Progenitor cell of endocrine pancreas (in vitro differentiated cells): Measurements from ENCODE around the gene ZG16B. TPM values are rescaled to one million over a fixed set of nuclear protein-coding genes. Genes with fewer than 3 reads are reported as not detected.

Experiments used
- DNase-seq: peaks from one replicate; pipeline ENCODE4 v3.0.0; 2021; ENCODE audit warnings: low spot score; ENCODE audit not compliant: unreplicated experiment
- H3K27ac Mint-ChIP-seq: 2 replicates; pipeline ENCODE4 v1.8.0; 2021; ENCODE audit warnings: mild to moderate bottlenecking, moderate library complexity, mixed read lengths
- H3K27me3 Mint-ChIP-seq: 2 replicates; pipeline ENCODE4 v1.8.0; 2021; ENCODE audit warnings: mixed read lengths
- H3K36me3 Mint-ChIP-seq: 2 replicates; pipeline ENCODE4 v1.8.0; 2022; ENCODE audit warnings: mixed read lengths; ENCODE audit not compliant: insufficient read depth
- H3K4me1 Mint-ChIP-seq: 2 replicates; pipeline ENCODE4 v1.8.0; 2021; ENCODE audit warnings: low read depth, mixed read lengths
- H3K4me3 Mint-ChIP-seq: 2 replicates; pipeline ENCODE4 v1.8.0; 2021; ENCODE audit warnings: low read depth, mild to moderate bottlenecking, moderate library complexity, mixed read lengths
- H3K9me3 Mint-ChIP-seq: 2 replicates; pipeline ENCODE4 v1.8.0; 2021; ENCODE audit warnings: low read depth, mixed read lengths
- total RNA-seq: library from RNA; stranded (reverse); gene quantifications from 2 replicates; pipeline ENCODE4 v1.2.1, GENCODE V29; 2021
- TF ChIP-seq, protein P1 (sequence below): fragments of 200-600 bp; sonication (generic); IDR thresholded peaks from one replicate; pipeline ENCODE4 v1.5.0; 2021; ENCODE audit warnings: antibody characterized with exemption, mild to moderate bottlenecking; ENCODE audit not compliant: unreplicated experiment

The ZG16B gene
- total RNA-seq, 1 donor from 2014 or later = not detected

DNA sequence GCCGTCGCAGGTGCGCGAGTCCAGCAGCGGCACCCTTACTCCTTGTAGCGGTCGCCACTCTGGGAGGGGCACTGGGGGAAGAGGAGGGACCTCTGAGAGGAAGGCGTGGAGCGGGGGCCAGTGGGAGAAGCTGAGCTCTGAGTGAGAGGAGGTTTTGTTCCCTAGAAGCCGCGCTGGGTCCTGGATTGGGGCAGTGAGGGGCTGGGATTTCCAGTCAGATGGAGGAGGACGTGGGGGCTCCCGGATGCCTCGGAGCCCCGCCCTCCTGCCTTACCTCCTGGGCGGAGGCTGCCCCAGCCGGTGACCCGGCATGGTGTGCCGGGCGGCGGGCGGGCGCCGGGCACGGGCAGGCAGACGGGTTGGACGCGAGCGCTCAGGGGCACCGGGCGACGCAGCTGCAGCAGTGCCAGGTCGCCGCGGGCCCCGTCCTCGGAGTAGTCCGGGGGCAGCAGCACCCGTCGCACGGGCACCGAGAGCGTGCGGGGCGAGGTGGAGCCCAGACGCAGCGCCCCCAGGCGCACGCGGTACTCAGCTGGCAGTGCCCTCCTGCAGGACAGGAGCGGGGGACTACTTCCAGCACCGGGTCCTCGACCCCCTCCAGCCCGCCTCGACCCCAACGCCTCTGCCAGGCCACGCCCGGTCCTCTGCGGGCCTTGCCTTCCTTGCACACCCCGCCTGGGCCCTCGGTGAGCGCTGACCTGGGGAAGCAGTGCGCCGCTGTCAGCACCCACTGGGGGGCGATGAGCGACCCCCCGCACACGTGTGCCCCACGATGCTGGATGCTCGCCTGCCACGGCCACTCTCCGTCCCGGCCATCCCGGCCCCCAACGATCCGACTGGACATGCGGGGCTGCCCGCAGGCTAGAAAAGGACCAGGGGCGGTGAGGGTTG lies 44.8 kb upstream of the ZG16B start:
- Mint-ChIP-seq H3K27me3 (peaks cover 3% of the 10 kb centered on the region), H3K27ac (no peak overlapping the region), H3K4me3 (no peak overlapping the region), H3K4me1 (peaks cover 12% of the 10 kb centered on the region), H3K9me3 (no peaks in the 10 kb centered on the region), H3K36me3 (no peaks in the 10 kb centered on the region)
- TF ChIP-seq, protein P1, sequence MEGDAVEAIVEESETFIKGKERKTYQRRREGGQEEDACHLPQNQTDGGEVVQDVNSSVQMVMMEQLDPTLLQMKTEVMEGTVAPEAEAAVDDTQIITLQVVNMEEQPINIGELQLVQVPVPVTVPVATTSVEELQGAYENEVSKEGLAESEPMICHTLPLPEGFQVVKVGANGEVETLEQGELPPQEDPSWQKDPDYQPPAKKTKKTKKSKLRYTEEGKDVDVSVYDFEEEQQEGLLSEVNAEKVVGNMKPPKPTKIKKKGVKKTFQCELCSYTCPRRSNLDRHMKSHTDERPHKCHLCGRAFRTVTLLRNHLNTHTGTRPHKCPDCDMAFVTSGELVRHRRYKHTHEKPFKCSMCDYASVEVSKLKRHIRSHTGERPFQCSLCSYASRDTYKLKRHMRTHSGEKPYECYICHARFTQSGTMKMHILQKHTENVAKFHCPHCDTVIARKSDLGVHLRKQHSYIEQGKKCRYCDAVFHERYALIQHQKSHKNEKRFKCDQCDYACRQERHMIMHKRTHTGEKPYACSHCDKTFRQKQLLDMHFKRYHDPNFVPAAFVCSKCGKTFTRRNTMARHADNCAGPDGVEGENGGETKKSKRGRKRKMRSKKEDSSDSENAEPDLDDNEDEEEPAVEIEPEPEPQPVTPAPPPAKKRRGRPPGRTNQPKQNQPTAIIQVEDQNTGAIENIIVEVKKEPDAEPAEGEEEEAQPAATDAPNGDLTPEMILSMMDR = no peak
- DNase-seq = no peak

DNA sequence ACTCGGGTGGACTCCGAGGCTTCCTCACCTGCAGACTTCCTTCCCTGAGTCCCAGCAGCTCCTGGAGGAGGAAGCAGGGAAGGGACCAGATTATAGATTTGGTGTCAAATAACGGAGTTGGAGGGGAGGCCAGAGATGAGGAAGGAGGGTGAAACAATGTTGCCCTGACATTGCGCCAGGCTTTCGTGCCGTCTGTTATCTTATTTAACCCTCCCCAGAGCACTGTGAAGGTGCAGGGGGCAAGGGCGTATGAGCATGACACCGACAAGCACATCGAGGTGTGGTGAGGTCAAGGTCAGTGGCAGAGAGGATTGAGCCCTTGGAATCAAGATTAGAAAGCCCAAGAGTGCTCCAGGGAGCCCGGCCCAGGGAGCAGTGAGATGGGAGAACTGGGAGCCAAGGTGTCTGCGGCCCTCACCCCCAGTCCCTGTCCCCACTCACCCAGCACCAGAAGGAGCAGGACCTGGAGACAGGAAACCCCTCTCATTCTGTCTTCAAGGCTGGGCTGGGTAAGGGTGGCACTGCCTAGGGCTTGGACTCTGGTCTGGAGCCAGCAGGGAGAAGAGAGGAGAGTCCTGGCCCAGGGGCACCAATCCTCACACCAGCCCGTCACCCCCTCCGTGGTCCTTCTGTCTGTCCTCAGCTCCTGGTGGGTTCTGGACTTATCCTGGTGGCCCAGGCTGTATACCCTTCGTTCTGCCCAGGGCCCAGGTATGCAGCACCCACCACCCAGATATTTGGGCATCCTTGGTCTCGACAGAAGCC lies 43.9 kb upstream of the ZG16B start:
- DNase-seq = no peak
- TF ChIP-seq, protein P1 = no peak
- Mint-ChIP-seq H3K36me3 (no peaks in the 10 kb centered on the region), H3K27me3 (peaks cover 4% of the 10 kb centered on the region), H3K4me1 (peaks cover 12% of the 10 kb centered on the region), H3K27ac (no peak overlapping the region), H3K4me3 (no peak overlapping the region), H3K9me3 (no peaks in the 10 kb centered on the region)

DNA sequence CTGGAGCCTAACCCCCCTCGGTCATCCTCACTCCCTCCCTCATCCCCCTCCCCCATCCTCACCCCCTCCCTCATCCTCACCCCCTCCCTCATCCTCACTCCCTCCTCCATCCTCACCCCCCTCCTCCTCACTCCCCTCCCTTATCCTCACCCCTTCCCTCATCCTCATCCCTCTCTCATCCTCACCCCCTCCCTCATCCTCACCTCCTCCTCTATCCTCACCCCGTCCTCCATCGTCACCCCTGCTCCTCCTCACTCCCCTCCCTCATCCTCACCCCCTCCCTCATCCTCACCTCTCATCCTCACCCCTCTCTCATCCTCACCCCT lies 43.3 kb upstream of the ZG16B start:
- Mint-ChIP-seq H3K9me3 (no peaks in the 10 kb centered on the region), H3K4me3 (no peak overlapping the region), H3K27me3 (peaks cover 6% of the 10 kb centered on the region), H3K4me1 (peaks cover 12% of the 10 kb centered on the region), H3K36me3 (no peaks in the 10 kb centered on the region), H3K27ac (no peak overlapping the region)
- DNase-seq = no peak
- TF ChIP-seq, protein P1 = no peak

DNA sequence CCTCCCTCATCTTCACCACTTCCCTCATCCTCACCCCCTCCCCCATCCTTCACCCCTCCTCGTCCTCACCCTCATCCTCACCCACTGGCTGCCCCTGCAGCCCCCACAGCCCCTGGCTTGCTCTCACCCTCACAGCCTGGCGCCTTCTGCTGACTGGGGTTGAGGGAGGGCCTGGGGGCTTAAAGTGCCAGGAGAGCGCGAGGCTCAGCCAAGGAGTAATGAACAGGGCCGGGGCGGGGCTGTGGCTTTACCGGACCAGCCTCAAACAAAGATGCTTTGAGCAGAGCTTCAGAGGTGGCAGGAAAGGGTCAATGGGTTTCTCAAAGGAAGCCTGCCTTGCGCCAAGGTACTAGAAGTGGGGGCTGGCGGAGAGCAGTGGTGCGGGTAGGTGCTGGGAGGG lies 42.7 kb upstream of the ZG16B start, which contains the start of gene PRSS33:
Gene PRSS33, minus strand, starts transcription at position 155 of the 400 bp plus-strand sequence. CDS start 1,013 bp downstream, outside the sequence.
- Mint-ChIP-seq H3K27me3 (peaks cover 6% of the 10 kb centered on the region), H3K9me3 (no peaks in the 10 kb centered on the region), H3K4me3 (no peak within 1 kb of the TSS), H3K36me3 (no peaks in the 10 kb centered on the region), H3K4me1 (peaks cover 12% of the 10 kb centered on the region), H3K27ac (no peak within 1 kb of the TSS)
- TF ChIP-seq, protein P1 = no peak
- DNase-seq = no peak

DNA sequence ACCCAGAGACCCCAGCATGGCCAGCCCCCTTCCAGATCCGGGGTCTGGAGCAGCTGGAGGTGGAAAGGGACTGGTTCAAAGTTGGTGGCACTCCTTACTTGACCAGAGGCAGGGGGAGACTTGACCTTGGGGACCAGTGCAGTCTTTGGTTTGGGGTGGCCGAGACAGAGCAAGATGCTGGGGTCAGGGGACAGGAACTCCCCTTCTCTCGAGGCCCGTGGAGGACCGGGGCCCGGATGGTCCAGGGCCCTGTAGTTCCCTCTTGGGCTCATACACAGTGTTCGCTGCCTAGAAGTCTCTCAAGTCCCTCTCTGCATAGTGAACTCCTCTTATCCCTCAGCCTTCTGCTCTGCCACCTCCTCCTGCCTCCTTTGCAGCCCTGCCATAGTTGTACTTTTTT lies 42.1 kb upstream of the ZG16B start:
- Mint-ChIP-seq H3K27ac (no peak overlapping the region), H3K27me3 (peaks cover 6% of the 10 kb centered on the region), H3K4me1 (peaks cover 12% of the 10 kb centered on the region), H3K36me3 (no peaks in the 10 kb centered on the region), H3K4me3 (no peak overlapping the region), H3K9me3 (no peaks in the 10 kb centered on the region)
- no peak for DNase-seq
- TF ChIP-seq, protein P1 = no peak
